K562 (cell line): ENCODE results near the gene NUP214. TPM values are rescaled to one million over a fixed set of nuclear protein-coding genes. Genes with fewer than 3 reads are reported as not detected.

ENCODE experiments used
- HNRNPL ChIP-seq: fragments of 200-400 bp; formaldehyde crosslinking; IDR thresholded peaks from 2 replicates; pipeline ENCODE4 v1.6.1; 2017; ENCODE audit warnings: low read depth, mild to moderate bottlenecking, low read length
- MEF2A ChIP-seq: IDR thresholded peaks from 2 replicates; pipeline ENCODE4 v1.6.1; 2011; ENCODE audit warnings: low read depth, mild to moderate bottlenecking, low read length, moderate library complexity; ENCODE audit not compliant: control insufficient read depth
- TAF1 ChIP-seq: IDR thresholded peaks from 2 replicates; pipeline ENCODE4 v1.6.1; 2011; ENCODE audit warnings: mild to moderate bottlenecking, low read length, moderate library complexity; ENCODE audit not compliant: insufficient read depth, control insufficient read depth, severe bottlenecking; ENCODE audit errors: extremely low read depth
- ZNF174 ChIP-seq: fragments of 250-450 bp; sonication (Bioruptor Pico); IDR thresholded peaks from 2 replicates; pipeline ENCODE4 v1.4.0; 2020; ENCODE audit warnings: mild to moderate bottlenecking
- polyA plus RNA-seq, 8 experiments: library from polyadenylated mRNA; depleted of rRNA in 4 of 8; stranded (reverse) in 5 of 8; unstranded in 3 of 8; fragments of >200 nt; fragmentation: Nextera tagmentation in 2 of 8; fragmentation: Illumina TruSeq in 1 of 8; extraction: Ambion mirVana in 2 of 8; extraction: Trizol in 1 of 8; gene quantifications; 2 replicates each; pipeline versions ENCODE4 v1.2.1 to v1.2.3, GENCODE V29; 2011 to 2014; ENCODE audit warnings: inconsistent platforms in 1 of 8, missing spikeins in 1 of 8
- total RNA-seq, 7 experiments: library from RNA; depleted of rRNA in 6 of 7; stranded (reverse); fragments of >200 nt in 6 of 7; fragmentation: Illumina TruSeq in 2 of 7; extraction: Trizol in 2 of 7; gene quantifications; 2 replicates each; pipeline versions ENCODE4 v1.2.1 to v1.2.3, GENCODE V29; 2011 to 2021; ENCODE audit warnings: low replicate concordance in 1 of 7
- TF ChIP-seq, protein P1 (sequence below), 2 experiments: fragments of 450-650 bp in 1 of 2; sonication (generic) in 1 of 2; formaldehyde crosslinking in 1 of 2; IDR thresholded peaks; 2 replicates each; pipeline versions ENCODE4 v1.7.1 to v1.9.0; 2016 to 2022; ENCODE audit warnings: inconsistent platforms in 1 of 2, mild to moderate bottlenecking in 1 of 2, missing genetic modification reagents in 1 of 2

The NUP214 gene
- total and polyA plus RNA-seq, 9 of the 15 experiments (the other 6 are each of a cell fraction or from before 2014, with no cell fraction given) = 56.9 to 332 (median 97.1) TPM

DNA sequence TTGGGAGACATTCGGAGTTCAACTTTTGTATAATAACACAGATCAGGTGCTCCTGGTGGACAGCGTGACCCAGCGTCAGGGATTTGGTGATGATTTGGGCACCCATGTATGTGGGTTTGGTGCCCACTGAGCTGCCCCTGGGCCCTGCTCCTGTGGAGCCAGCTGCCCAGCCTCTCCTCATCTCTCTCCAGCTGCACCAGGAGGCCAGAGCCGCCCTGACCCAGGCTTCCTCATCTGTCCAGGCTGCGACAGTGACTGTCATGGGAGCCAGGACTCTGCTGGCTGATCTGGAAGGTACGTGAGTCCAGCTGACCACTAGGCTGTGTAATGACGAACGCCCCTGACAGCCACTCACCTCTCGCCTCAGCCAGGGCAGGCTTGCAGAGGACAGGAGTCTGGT lies 43.5 kb upstream of the NUP214 start (continued):
- TF ChIP-seq, protein P1, sequence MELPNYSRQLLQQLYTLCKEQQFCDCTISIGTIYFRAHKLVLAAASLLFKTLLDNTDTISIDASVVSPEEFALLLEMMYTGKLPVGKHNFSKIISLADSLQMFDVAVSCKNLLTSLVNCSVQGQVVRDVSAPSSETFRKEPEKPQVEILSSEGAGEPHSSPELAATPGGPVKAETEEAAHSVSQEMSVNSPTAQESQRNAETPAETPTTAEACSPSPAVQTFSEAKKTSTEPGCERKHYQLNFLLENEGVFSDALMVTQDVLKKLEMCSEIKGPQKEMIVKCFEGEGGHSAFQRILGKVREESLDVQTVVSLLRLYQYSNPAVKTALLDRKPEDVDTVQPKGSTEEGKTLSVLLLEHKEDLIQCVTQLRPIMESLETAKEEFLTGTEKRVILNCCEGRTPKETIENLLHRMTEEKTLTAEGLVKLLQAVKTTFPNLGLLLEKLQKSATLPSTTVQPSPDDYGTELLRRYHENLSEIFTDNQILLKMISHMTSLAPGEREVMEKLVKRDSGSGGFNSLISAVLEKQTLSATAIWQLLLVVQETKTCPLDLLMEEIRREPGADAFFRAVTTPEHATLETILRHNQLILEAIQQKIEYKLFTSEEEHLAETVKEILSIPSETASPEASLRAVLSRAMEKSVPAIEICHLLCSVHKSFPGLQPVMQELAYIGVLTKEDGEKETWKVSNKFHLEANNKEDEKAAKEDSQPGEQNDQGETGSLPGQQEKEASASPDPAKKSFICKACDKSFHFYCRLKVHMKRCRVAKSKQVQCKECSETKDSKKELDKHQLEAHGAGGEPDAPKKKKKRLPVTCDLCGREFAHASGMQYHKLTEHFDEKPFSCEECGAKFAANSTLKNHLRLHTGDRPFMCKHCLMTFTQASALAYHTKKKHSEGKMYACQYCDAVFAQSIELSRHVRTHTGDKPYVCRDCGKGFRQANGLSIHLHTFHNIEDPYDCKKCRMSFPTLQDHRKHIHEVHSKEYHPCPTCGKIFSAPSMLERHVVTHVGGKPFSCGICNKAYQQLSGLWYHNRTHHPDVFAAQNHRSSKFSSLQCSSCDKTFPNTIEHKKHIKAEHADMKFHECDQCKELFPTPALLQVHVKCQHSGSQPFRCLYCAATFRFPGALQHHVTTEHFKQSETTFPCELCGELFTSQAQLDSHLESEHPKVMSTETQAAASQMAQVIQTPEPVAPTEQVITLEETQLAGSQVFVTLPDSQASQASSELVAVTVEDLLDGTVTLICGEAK (IDR thresholded peaks at IDR 0.05) = no peak
- TF ChIP-seq, protein P1 (CRISPR knock-in tag; IDR thresholded peaks at IDR 0.05) = no peak
- TF ChIP-seq TAF1 = no peak
- no peak for TF ChIP-seq HNRNPL
- no peak for TF ChIP-seq MEF2A
- no peak for TF ChIP-seq ZNF174 (CRISPR knock-in tag)
